ENCODE data around the gene ZBTB16.

GRCh38 chr11:114291381-114291780 lies 231.9 kb downstream of the ZBTB16 start:
- TF ChIP-seq CTCF (IDR thresholded peaks at IDR 0.05), result no peak
- TF ChIP-seq POLR2A (IDR thresholded peaks at IDR 0.05), result no peak

All from testis (tissue), 2 donors.